GM23338 (cell line): ENCODE measurements around the gene INO80E. TPM values are rescaled to one million over a fixed set of nuclear protein-coding genes. Genes with fewer than 3 reads are reported as not detected.

Source experiments
- ATAC-seq: fragments of 200-7000 bp; cut with Tn5 transposase; 3 replicates; pipeline ENCODE4 v1.9.1; 2020
- DNase-seq: peaks from one replicate; pipeline ENCODE4 v3.0.0-alpha.2; 2015; ENCODE audit warnings: low spot score
- H2AFZ ChIP-seq: fragments of 200-600 bp; sonication (generic); 2 replicates; pipeline ENCODE4 v1.8.0; 2016; ENCODE audit warnings: antibody characterized with exemption, mild to moderate bottlenecking, moderate library complexity
- H3F3A ChIP-seq: fragments of 200-600 bp; sonication (generic); replicated peaks from 2 replicates; pipeline ENCODE4 v1.8.0; 2017; ENCODE audit warnings: antibody characterized with exemption, mixed run types, low read depth
- H3K27ac ChIP-seq: fragments of 200-600 bp; sonication (generic); 2 replicates; pipeline ENCODE4 v1.6.1; 2016; ENCODE audit warnings: low read depth
- H3K27me3 ChIP-seq: fragments of 200-600 bp; sonication (generic); 2 replicates; pipeline ENCODE4 v1.8.0; 2016; ENCODE audit warnings: mild to moderate bottlenecking, mixed run types, moderate library complexity; ENCODE audit not compliant: insufficient read depth
- H3K36me3 ChIP-seq: fragments of 200-600 bp; sonication (generic); 2 replicates; pipeline ENCODE4 v1.8.0; 2016; ENCODE audit warnings: mild to moderate bottlenecking; ENCODE audit not compliant: insufficient read depth
- H3K4me1 ChIP-seq: fragments of 200-600 bp; sonication (generic); 2 replicates; pipeline ENCODE4 v1.8.0; 2016; ENCODE audit warnings: mild to moderate bottlenecking, moderate library complexity; ENCODE audit not compliant: insufficient read depth
- H3K4me2 ChIP-seq: fragments of 200-600 bp; sonication (generic); 2 replicates; pipeline ENCODE4 v1.7.1; 2017; ENCODE audit warnings: mixed run types
- H3K4me3 ChIP-seq: fragments of 200-600 bp; sonication (generic); 2 replicates; pipeline ENCODE4 v1.6.1; 2016; ENCODE audit warnings: mixed run types
- H3K79me2 ChIP-seq: fragments of 200-600 bp; sonication (generic); replicated peaks from 2 replicates; pipeline ENCODE4 v1.8.0; 2017; ENCODE audit warnings: mild to moderate bottlenecking; ENCODE audit not compliant: insufficient read depth
- H3K9me2 ChIP-seq: fragments of 200-600 bp; sonication (generic); 2 replicates; pipeline ENCODE4 v1.8.0; 2017; ENCODE audit not compliant: insufficient read depth
- H4K20me1 ChIP-seq: fragments of 200-600 bp; sonication (generic); replicated peaks from 2 replicates; pipeline ENCODE4 v1.8.0; 2017; ENCODE audit warnings: mild to moderate bottlenecking; ENCODE audit not compliant: insufficient read depth
- H3K27ac Mint-ChIP-seq: 2 replicates; pipeline ENCODE4 v1.8.0; 2020; ENCODE audit warnings: inconsistent platforms, mild to moderate bottlenecking, moderate library complexity, mixed read lengths
- H3K27me3 Mint-ChIP-seq: 3 replicates; pipeline ENCODE4 v1.8.0; 2022; ENCODE audit warnings: low read depth, mild to moderate bottlenecking, moderate library complexity, mixed read lengths, inconsistent platforms; ENCODE audit not compliant: insufficient read depth, poor library complexity
- H3K36me3 Mint-ChIP-seq: 3 replicates; pipeline ENCODE4 v1.8.0; 2021; ENCODE audit warnings: low read depth, mild to moderate bottlenecking, inconsistent platforms, moderate library complexity, mixed read lengths
- H3K4me1 Mint-ChIP-seq: 3 replicates; pipeline ENCODE4 v1.8.0; 2020; ENCODE audit warnings: mild to moderate bottlenecking, inconsistent platforms, mixed read lengths
- H3K4me3 Mint-ChIP-seq: 3 replicates; pipeline ENCODE4 v1.8.0; 2021; ENCODE audit warnings: moderate library complexity, mild to moderate bottlenecking, inconsistent platforms, mixed read lengths
- H3K9me3 Mint-ChIP-seq: 3 replicates; pipeline ENCODE4 v1.8.0; 2020; ENCODE audit warnings: moderate library complexity, mild to moderate bottlenecking, inconsistent platforms, mixed read lengths
- CREB1 ChIP-seq: fragments of 250-450 bp; sonication (Bioruptor Pico); IDR thresholded peaks from 2 replicates; pipeline ENCODE4 v1.5.0; 2020; ENCODE audit warnings: low read depth, mild to moderate bottlenecking, moderate library complexity
- EZH2 ChIP-seq: fragments of 200-600 bp; sonication (generic); IDR thresholded peaks from one replicate; pipeline ENCODE4 v1.8.0; 2017; ENCODE audit warnings: antibody characterized with exemption, mild to moderate bottlenecking, low read depth; ENCODE audit not compliant: unreplicated experiment
- EZH2phosphoT487 ChIP-seq: fragments of 200-600 bp; sonication (generic); IDR thresholded peaks from one replicate; pipeline ENCODE4 v1.8.1; 2018; ENCODE audit warnings: antibody characterized with exemption; ENCODE audit not compliant: unreplicated experiment
- JUNB ChIP-seq: IDR thresholded peaks from one replicate; pipeline ENCODE4 v1.6.1; 2016; ENCODE audit warnings: antibody characterized with exemption; ENCODE audit not compliant: unreplicated experiment
- NANOG ChIP-seq: IDR thresholded peaks from 2 replicates; pipeline ENCODE4 v1.6.1; 2016; ENCODE audit warnings: antibody characterized with exemption, borderline replicate concordance
- POLR2AphosphoS5 ChIP-seq: IDR thresholded peaks from 2 replicates; pipeline ENCODE4 v1.6.1; 2016; ENCODE audit warnings: antibody characterized with exemption, low read depth
- STAT1 ChIP-seq: IDR thresholded peaks from one replicate; pipeline ENCODE4 v1.6.1; 2016; ENCODE audit warnings: antibody characterized with exemption; ENCODE audit not compliant: unreplicated experiment
- ZNF114 ChIP-seq: fragments of 250-450 bp; sonication (Bioruptor Pico); IDR thresholded peaks from 2 replicates; pipeline ENCODE4 v1.5.0; 2020; ENCODE audit warnings: mild to moderate bottlenecking, moderate library complexity
- polyA plus RNA-seq: library from polyadenylated mRNA; unstranded; fragments of >200 nt; fragmentation: Nextera tagmentation; extraction: Ambion mirVana; gene quantifications from 2 replicates; pipeline ENCODE4 v1.2.1, GENCODE V29; 2016
- total RNA-seq: library from RNA; depleted of rRNA; stranded (reverse); fragments of >200 nt; shearing (Covaris generic); gene quantifications from 2 replicates; pipeline ENCODE4 v1.2.3, GENCODE V29; 2014
- TF ChIP-seq, protein P1 (sequence below): IDR thresholded peaks from 2 replicates; pipeline ENCODE4 v1.6.1; 2016; ENCODE audit warnings: antibody characterized with exemption
- TF ChIP-seq, protein P2 (sequence below): IDR thresholded peaks from one replicate; pipeline ENCODE4 v1.6.1; 2018; ENCODE audit warnings: antibody characterized with exemption; ENCODE audit not compliant: unreplicated experiment
- TF ChIP-seq, protein P3 (sequence below), 2 experiments: fragments of 200-600 bp in 1 of 2; sonication (generic) in 1 of 2; conservative IDR thresholded peaks; 2 replicates each; pipeline versions ENCODE4 v1.5.1 to v1.6.1; 2016 to 2017; ENCODE audit warnings: antibody characterized with exemption in 2 of 2, low read depth in 2 of 2, mild to moderate bottlenecking in 2 of 2, moderate library complexity in 1 of 2

INO80E gene
- total and polyA plus RNA-seq, 2 experiments from 2014 or later, result 66.0 to 71.0 TPM

DNA sequence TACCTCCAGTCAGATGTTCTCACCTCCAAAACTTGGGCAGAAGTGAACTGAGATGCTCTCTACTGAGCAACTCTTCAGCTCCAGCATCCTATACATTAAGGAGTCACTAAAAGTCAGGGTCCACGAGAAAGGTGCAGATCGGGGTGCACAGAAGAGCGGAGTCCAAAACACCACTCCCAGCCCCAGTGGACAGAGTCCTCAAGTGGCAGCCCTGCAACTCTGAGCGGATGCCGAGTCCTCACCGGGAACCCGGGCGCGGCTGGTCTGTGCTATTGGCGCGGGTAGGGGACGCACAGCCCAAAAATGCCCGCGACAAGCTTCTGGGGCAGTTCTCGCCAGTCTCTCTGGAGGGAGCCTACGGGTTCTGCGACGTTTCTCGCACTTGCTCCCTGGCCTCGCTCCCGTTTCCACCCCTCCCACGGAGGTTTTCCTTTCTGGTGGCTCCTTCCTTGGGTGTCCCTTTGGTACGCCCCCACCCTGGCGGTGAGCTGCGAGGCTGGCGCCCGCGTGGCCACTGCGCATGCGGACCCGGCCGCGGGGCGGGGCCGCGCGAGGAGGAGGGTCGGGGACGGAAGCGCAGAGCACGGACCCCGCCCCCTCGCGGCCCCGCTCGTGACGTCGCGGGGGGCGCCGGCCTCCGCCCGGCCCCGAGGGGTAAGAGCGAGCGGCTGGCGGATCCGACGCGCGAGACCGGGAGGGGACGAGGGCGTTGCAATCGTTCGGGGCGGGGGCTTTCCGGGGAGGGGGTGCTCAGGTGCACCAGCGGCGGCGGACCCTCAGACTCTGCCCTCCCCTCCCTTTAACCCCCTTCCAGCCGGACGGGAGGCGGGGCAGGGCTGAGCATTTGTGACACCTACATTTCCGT lies 34.3 kb upstream of the INO80E start, which contains the start of gene TMEM219 (continued):
- TF ChIP-seq, protein P1, sequence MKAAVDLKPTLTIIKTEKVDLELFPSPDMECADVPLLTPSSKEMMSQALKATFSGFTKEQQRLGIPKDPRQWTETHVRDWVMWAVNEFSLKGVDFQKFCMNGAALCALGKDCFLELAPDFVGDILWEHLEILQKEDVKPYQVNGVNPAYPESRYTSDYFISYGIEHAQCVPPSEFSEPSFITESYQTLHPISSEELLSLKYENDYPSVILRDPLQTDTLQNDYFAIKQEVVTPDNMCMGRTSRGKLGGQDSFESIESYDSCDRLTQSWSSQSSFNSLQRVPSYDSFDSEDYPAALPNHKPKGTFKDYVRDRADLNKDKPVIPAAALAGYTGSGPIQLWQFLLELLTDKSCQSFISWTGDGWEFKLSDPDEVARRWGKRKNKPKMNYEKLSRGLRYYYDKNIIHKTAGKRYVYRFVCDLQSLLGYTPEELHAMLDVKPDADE, result 0 out of 2 replicates have a peak, but pooled peaks have one; percentile 53
- TF ChIP-seq STAT1 (no peak), NANOG (no peak), POLR2AphosphoS5 (peak; percentile 85), CREB1 (CRISPR knock-in tag) (peak; percentile 80), EZH2phosphoT487 (no peak), JUNB (no peak), EZH2 (no peak)
- TF ChIP-seq, protein P2, sequence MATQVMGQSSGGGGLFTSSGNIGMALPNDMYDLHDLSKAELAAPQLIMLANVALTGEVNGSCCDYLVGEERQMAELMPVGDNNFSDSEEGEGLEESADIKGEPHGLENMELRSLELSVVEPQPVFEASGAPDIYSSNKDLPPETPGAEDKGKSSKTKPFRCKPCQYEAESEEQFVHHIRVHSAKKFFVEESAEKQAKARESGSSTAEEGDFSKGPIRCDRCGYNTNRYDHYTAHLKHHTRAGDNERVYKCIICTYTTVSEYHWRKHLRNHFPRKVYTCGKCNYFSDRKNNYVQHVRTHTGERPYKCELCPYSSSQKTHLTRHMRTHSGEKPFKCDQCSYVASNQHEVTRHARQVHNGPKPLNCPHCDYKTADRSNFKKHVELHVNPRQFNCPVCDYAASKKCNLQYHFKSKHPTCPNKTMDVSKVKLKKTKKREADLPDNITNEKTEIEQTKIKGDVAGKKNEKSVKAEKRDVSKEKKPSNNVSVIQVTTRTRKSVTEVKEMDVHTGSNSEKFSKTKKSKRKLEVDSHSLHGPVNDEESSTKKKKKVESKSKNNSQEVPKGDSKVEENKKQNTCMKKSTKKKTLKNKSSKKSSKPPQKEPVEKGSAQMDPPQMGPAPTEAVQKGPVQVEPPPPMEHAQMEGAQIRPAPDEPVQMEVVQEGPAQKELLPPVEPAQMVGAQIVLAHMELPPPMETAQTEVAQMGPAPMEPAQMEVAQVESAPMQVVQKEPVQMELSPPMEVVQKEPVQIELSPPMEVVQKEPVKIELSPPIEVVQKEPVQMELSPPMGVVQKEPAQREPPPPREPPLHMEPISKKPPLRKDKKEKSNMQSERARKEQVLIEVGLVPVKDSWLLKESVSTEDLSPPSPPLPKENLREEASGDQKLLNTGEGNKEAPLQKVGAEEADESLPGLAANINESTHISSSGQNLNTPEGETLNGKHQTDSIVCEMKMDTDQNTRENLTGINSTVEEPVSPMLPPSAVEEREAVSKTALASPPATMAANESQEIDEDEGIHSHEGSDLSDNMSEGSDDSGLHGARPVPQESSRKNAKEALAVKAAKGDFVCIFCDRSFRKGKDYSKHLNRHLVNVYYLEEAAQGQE, result no peak

DNA sequence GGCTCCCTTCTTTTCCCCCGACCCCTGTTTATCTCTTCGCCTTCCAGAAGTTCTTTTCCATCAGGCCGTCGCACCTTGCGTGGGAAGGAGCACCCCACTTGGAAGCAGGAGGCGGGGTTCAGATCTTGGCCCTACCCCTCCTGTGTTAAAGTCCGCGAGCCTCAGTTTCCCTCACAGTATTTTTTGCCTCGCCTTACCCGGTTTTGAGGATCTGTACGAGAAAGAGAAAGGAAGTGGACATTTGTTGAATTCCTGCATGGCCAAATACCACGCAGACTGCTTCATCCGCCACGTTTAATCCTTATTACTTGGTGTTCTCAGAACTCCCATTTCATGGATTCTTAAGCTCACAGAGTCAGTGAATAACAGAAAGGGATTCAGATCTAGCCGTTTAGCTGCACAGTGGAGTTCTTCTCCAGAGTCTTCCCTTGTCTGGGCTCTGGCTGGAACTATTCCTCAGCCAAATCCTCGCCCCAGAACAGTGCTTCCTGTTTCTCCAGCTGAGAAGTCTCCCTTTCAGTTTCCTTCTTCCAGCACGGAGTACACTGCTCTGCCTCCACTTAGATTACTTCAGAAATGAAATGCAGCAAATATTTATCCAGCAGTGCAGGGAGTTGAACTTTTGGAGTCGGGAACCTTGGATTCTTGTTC lies 33.6 kb upstream of the INO80E start:
- 0 out of 2 replicates have a peak, but pooled peaks cover 6% of the 10 kb centered on the region for H3F3A ChIP-seq
- peak overlapping the region; percentile 94 for H2AFZ ChIP-seq
- peaks cover 16% of the 10 kb centered on the region for H3K4me1 Mint-ChIP-seq
- no peak for DNase-seq
- no peak for ATAC-seq
- H3K9me3 Mint-ChIP-seq, result no peaks in the 10 kb centered on the region
- H3K27ac ChIP-seq, result no peak overlapping the region
- peaks cover 6% of the 10 kb centered on the region for H3K4me1 ChIP-seq
- peaks cover 10% of the 10 kb centered on the region for H3K27me3 Mint-ChIP-seq
- no peaks in the 10 kb centered on the region for H3K9me2 ChIP-seq
- no peak overlapping the region; the same call in 1 of the 2 replicates for H3K27ac Mint-ChIP-seq
- no peaks in the 10 kb centered on the region for H4K20me1 ChIP-seq
- H3K27me3 ChIP-seq, result no peaks in the 10 kb centered on the region
- H3K36me3 ChIP-seq, result no peaks in the 10 kb centered on the region
- H3K79me2 ChIP-seq, result no peaks in the 10 kb centered on the region
- H3K4me3 Mint-ChIP-seq, result peak overlapping the region; percentile 84
- H3K4me2 ChIP-seq, result peak overlapping the region; percentile 88
- H3K4me3 ChIP-seq, result peak overlapping the region; percentile 83
- peaks cover 6% of the 10 kb centered on the region; the same call in 1 of the 3 replicates for H3K36me3 Mint-ChIP-seq
- TF ChIP-seq ZNF114 (CRISPR knock-in tag) (no peak), POLR2AphosphoS5 (no peak), CREB1 (CRISPR knock-in tag) (no peak), STAT1 (no peak), NANOG (no peak), EZH2phosphoT487 (no peak)
- TF ChIP-seq, protein P3, sequence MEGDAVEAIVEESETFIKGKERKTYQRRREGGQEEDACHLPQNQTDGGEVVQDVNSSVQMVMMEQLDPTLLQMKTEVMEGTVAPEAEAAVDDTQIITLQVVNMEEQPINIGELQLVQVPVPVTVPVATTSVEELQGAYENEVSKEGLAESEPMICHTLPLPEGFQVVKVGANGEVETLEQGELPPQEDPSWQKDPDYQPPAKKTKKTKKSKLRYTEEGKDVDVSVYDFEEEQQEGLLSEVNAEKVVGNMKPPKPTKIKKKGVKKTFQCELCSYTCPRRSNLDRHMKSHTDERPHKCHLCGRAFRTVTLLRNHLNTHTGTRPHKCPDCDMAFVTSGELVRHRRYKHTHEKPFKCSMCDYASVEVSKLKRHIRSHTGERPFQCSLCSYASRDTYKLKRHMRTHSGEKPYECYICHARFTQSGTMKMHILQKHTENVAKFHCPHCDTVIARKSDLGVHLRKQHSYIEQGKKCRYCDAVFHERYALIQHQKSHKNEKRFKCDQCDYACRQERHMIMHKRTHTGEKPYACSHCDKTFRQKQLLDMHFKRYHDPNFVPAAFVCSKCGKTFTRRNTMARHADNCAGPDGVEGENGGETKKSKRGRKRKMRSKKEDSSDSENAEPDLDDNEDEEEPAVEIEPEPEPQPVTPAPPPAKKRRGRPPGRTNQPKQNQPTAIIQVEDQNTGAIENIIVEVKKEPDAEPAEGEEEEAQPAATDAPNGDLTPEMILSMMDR (conservative IDR thresholded peaks at IDR 0.05; ENCODE audit: low read depth in 2 of 2), result no peak
- TF ChIP-seq, protein P2, result no peak
- TF ChIP-seq, protein P1, result no peak
